Hepatocyte (in vitro differentiated cells): Measurements from ENCODE around the gene ATOH8.

Experiments used
- CTCF ChIP-seq: fragments of 200-600 bp; sonication (generic); IDR thresholded peaks from 2 replicates; pipeline ENCODE4 v1.5.1; 2016; ENCODE audit warnings: antibody characterized with exemption, mild to moderate bottlenecking; ENCODE audit not compliant: poor library complexity
- EZH2 ChIP-seq: fragments of 200-600 bp; sonication (generic); IDR thresholded peaks from 2 replicates; pipeline ENCODE4 v1.6.1; 2016; ENCODE audit warnings: antibody characterized with exemption, mild to moderate bottlenecking, borderline replicate concordance
- EZH2phosphoT487 ChIP-seq: fragments of 200-600 bp; sonication (generic); IDR thresholded peaks from one replicate; pipeline ENCODE4 v1.6.1; 2018; ENCODE audit warnings: antibody characterized with exemption, mild to moderate bottlenecking, low read depth, moderate library complexity; ENCODE audit not compliant: unreplicated experiment, severe bottlenecking

GRCh38 chr2:85741833-85742455 is 11.8 kb upstream of the ATOH8 start:
- TF ChIP-seq CTCF (no peak), EZH2phosphoT487 (no peak), EZH2 (no peak)
